ENCODE results near the gene FLRT1. TPM values are rescaled to one million over a fixed set of nuclear protein-coding genes. Genes with fewer than 3 reads are reported as not detected.

FLRT1 gene
- total and polyA plus RNA-seq, 4 donors: 0.02 to 0.32 (median 0.05) TPM; not detected in 1

GRCh38 chr11:64059339-64060140, 23.8 kb downstream of the FLRT1 start (continued):
- no peak for TF ChIP-seq MAX (IDR thresholded peaks at IDR 0.05)
- TF ChIP-seq JUND (IDR thresholded peaks at IDR 0.05): no peak
- no peak for TF ChIP-seq SP1 (IDR thresholded peaks at IDR 0.05)
- TF ChIP-seq RAD21 (IDR thresholded peaks at IDR 0.05): no peak
- TF ChIP-seq GABPA (IDR thresholded peaks at IDR 0.05 in 1 of 2, conservative IDR thresholded peaks at IDR 0.05 in 1 of 2): no peak
- no peak for TF ChIP-seq EGR1 (IDR thresholded peaks at IDR 0.05; ENCODE audit: low read depth in 2 of 2)
- no peak for TF ChIP-seq RXRA (IDR thresholded peaks at IDR 0.05)
- TF ChIP-seq CTCF (IDR thresholded peaks at IDR 0.05; ENCODE audit: low read depth, low read length, missing input control): no peak
- no peak for TF ChIP-seq TAF1 (conservative IDR thresholded peaks at IDR 0.05)

GRCh38 chr11:64060263-64060860, 24.6 kb downstream of the FLRT1 start:
- no peak overlapping the region for H3K27ac ChIP-seq (ENCODE audit: low read depth in 1 of 2, low read length in 2 of 2)
- H3K9me3 ChIP-seq (ENCODE audit: control insufficient read depth in 4 of 4, low read length in 3 of 4): no peaks in the 10 kb centered on the region
- WGBS: 53% methylated on average over 35 of the region's 35 CpGs
- H3K36me3 ChIP-seq (ENCODE audit: control insufficient read depth in 4 of 4, insufficient read depth in 3 of 4, low read depth in 1 of 4, low read length in 3 of 4): no peaks in the 10 kb centered on the region
- no peak overlapping the region for H3K9ac ChIP-seq (ENCODE audit: low read depth in 1 of 2, low read length in 2 of 2)
- H3K27me3 ChIP-seq (ENCODE audit: control insufficient read depth in 4 of 4, insufficient read depth in 4 of 4, low read length in 3 of 4): no peaks in the 10 kb centered on the region
- DNase-seq (ENCODE audit: low spot score): no peak
- H3K4me3 ChIP-seq (ENCODE audit: low read depth in 1 of 3, low read length in 3 of 3): peak overlapping the region in 1 of 3 donors; percentile 27
- no peak for TF ChIP-seq MAX (IDR thresholded peaks at IDR 0.05)
- peaks cover 0 to 5% (median 2%) of the 10 kb centered on the region in 4 donors for H3K4me1 ChIP-seq (ENCODE audit: control insufficient read depth in 4 of 4, insufficient read depth in 4 of 4, low read length in 3 of 4)

GRCh38 chr11:64060861-64061444, 25.2 kb downstream of the FLRT1 start:
- Histone ChIP-seq H3K4me3 (ENCODE audit: low read depth in 1 of 3, low read length in 3 of 3) (peak overlapping the region in 1 of 3 donors; percentile 27), H3K9me3 (ENCODE audit: control insufficient read depth in 4 of 4, low read length in 3 of 4) (no peaks in the 10 kb centered on the region), H3K9ac (ENCODE audit: low read depth in 1 of 2, low read length in 2 of 2) (no peak overlapping the region), H3K27me3 (ENCODE audit: control insufficient read depth in 4 of 4, insufficient read depth in 4 of 4, low read length in 3 of 4) (no peaks in the 10 kb centered on the region), H3K4me1 (ENCODE audit: control insufficient read depth in 4 of 4, insufficient read depth in 4 of 4, low read length in 3 of 4) (peaks cover 0 to 5% (median 2%) of the 10 kb centered on the region in 4 donors), H3K36me3 (ENCODE audit: control insufficient read depth in 4 of 4, insufficient read depth in 3 of 4, low read depth in 1 of 4, low read length in 3 of 4) (no peaks in the 10 kb centered on the region), H3K27ac (ENCODE audit: low read depth in 1 of 2, low read length in 2 of 2) (no peak overlapping the region)
- peak; percentile 57 for DNase-seq (ENCODE audit: low spot score)
- WGBS: 31% methylated on average over 42 of the region's 42 CpGs
- TF ChIP-seq EGR1 (IDR thresholded peaks at IDR 0.05; ENCODE audit: low read depth in 2 of 2) (no peak), YY1 (IDR thresholded peaks at IDR 0.05) (no peak), CTCF (IDR thresholded peaks at IDR 0.05; ENCODE audit: low read depth, low read length, missing input control) (no peak), HNF4A (conservative IDR thresholded peaks at IDR 0.05) (no peak), ZBTB33 (IDR thresholded peaks at IDR 0.05) (no peak), SP1 (IDR thresholded peaks at IDR 0.05) (no peak), ATF3 (IDR thresholded peaks at IDR 0.05) (no peak), JUND (IDR thresholded peaks at IDR 0.05) (no peak), MAX (IDR thresholded peaks at IDR 0.05) (no peak), GABPA (IDR thresholded peaks at IDR 0.05 in 1 of 2, conservative IDR thresholded peaks at IDR 0.05 in 1 of 2) (no peak), HNF4G (IDR thresholded peaks at IDR 0.05) (no peak), REST (IDR thresholded peaks at IDR 0.05) (no peak)
